Sigmoid colon (tissue), 3 donors: Measurements from ENCODE around the gene RFX4.

Experiments used
- CTCF ChIP-seq, 4 experiments: fragments of 450-650 bp in 3 of 4; fragments of 200-600 bp in 1 of 4; IDR thresholded peaks; one replicate each; pipeline ENCODE4 v1.5.1; 2016 to 2019; ENCODE audit warnings: antibody characterized with exemption in 4 of 4, mild to moderate bottlenecking in 3 of 4, moderate library complexity in 2 of 4
- POLR2A ChIP-seq, 2 donors: fragments of 450-650 bp; IDR thresholded peaks; one replicate each; pipeline ENCODE4 v1.6.1; 2016; ENCODE audit warnings: antibody characterized with exemption in 2 of 2, mild to moderate bottlenecking in 2 of 2, moderate library complexity in 2 of 2

- TF ChIP-seq CTCF (IDR thresholded peaks at IDR 0.05) (no peak), POLR2A (IDR thresholded peaks at IDR 0.05) (no peak)
These were observed 192.2 kb downstream of the RFX4 start for GRCh38 chr12:106774808-106775524.
